ENCODE data around the gene KAZN.

DNA sequence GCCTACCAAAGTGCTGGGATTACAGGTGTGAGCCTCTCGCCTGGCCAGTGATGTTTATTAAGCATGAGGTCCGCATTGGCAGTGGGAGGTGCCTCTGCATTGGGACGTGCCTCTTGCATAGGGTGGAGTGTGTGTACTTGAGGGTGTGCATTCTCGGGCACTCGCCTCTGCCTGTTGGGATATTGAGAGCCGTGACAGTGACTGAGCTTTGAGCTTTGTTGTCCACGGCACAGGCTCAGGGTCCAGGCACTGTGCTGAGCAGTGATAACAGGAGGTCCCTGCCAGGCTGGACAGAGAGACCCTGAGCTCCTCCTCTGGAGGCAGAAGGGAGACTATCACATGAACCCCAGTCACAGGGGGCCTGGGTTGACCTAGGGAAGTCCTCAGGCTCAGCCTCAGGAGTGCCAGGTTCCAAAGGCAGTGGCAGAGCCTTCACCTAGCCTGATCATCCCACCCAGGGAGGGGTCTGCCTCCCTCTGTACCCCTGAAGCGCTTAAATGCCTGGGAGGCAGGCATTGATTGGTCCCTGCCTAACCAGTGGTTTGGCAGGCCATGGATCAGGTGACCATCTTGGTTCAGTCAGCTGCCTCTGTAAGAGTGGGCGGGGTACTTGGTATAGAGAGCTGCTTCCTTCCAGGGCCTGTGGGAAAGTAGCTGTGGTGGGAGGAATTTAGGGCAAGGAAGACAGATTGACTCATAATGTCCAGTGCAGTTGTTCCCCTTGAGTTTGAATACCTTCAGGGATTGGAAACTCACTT is 341.2 kb downstream of the KAZN start:
- TF ChIP-seq CTCF (optimal IDR thresholded peaks at IDR 0.05 in 1 of 3, IDR thresholded peaks at IDR 0.05 in 1 of 3, conservative IDR thresholded peaks at IDR 0.05 in 1 of 3; ENCODE audit: extremely low read depth in 1 of 3, insufficient read depth in 2 of 3, low read length in 3 of 3) (no peak), EZH2 (IDR thresholded peaks at IDR 0.05; ENCODE audit: low read length) (no peak)
